ENCODE results near the gene MYO1A.

DNA sequence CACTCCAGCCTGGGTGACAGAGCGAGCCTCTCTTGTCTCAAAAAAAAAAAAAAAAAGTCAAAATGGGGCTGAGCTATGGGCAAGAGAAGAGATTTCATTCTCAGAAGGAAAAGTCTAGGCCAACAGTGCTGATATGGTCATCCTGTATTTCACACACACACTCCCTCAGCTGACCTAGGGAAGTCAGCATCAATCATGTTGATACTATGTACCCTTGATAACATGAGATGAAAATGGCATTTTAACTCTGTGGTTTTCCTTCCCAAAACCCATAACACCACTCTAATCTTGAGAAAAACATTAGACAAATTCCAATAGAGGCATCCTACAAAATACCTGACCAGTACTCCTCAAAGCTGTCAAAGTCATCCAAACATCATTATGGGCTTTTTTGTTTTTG is 30.9 kb upstream of the MYO1A start:
- TF ChIP-seq, protein P1, sequence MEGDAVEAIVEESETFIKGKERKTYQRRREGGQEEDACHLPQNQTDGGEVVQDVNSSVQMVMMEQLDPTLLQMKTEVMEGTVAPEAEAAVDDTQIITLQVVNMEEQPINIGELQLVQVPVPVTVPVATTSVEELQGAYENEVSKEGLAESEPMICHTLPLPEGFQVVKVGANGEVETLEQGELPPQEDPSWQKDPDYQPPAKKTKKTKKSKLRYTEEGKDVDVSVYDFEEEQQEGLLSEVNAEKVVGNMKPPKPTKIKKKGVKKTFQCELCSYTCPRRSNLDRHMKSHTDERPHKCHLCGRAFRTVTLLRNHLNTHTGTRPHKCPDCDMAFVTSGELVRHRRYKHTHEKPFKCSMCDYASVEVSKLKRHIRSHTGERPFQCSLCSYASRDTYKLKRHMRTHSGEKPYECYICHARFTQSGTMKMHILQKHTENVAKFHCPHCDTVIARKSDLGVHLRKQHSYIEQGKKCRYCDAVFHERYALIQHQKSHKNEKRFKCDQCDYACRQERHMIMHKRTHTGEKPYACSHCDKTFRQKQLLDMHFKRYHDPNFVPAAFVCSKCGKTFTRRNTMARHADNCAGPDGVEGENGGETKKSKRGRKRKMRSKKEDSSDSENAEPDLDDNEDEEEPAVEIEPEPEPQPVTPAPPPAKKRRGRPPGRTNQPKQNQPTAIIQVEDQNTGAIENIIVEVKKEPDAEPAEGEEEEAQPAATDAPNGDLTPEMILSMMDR (conservative IDR thresholded peaks at IDR 0.05; ENCODE audit: low read length): no peak
- TF ChIP-seq EZH2phosphoT487 (IDR thresholded peaks at IDR 0.05; ENCODE audit: borderline replicate concordance, low read depth, low read length): no peak

All from OCI-LY7 (cell line).